ENCODE results near the gene UROC1. TPM values are rescaled to one million over a fixed set of nuclear protein-coding genes. Genes with fewer than 3 reads are reported as not detected.

UROC1 gene
- total RNA-seq, 1 experiment from 2014 or later, result not detected

GRCh38 chr3:126522363-126522788 is 4.8 kb upstream of the UROC1 start:
- no peaks in the 10 kb centered on the region for H3K36me3 ChIP-seq (ENCODE audit: control insufficient read depth in 1 of 2, insufficient read depth in 2 of 2, low read length in 2 of 2)
- no TSS peak for BruUV-seq (replicated peaks)
- ATAC-seq, result peak; percentile 66
- peaks cover 4 to 13% of the 10 kb centered on the region in 2 experiments; a peak in 2 of 4 replicates for H3K4me1 ChIP-seq (ENCODE audit: control insufficient read depth in 1 of 2, insufficient read depth in 2 of 2, low read length in 2 of 2)
- no peaks in the 10 kb centered on the region for H3K9me3 ChIP-seq (ENCODE audit: control insufficient read depth in 1 of 2, insufficient read depth in 1 of 2, low read depth in 1 of 2, low read length in 2 of 2)
- ChIA-PET CTCF (interaction anchor here (0.7 to 1.4 kb wide), 8 partner anchors 9 to 1026 kb away, joined by 3 to 5 read pairs (median 3); no protein-coding TSS in a partner anchor), RAD21 (ENCODE audit: low non-redundant PET in 1 of 2, low total read pairs in 2 of 2, uncharacterized antibody in 2 of 2, unreplicated experiment in 2 of 2) (no interaction called here), POLR2A (interaction anchor here (1.1 kb wide), 1 partner anchor 155 kb away, joined by 3 read pairs; no protein-coding TSS in a partner anchor)
- no peaks in the 10 kb centered on the region for H3K27me3 ChIP-seq (ENCODE audit: insufficient read depth, low read length)
- peak overlapping the region; percentile 12; the same call in 1 of the 2 replicates for H3K4me2 ChIP-seq (ENCODE audit: low read length)
- no peaks in the 10 kb centered on the region for H3K79me2 ChIP-seq (ENCODE audit: insufficient read depth, low read length)
- peak overlapping the region; percentile 42 for H2AFZ ChIP-seq (ENCODE audit: low read depth, low read length, poor library complexity, severe bottlenecking)
- H3K9me2 ChIP-seq (ENCODE audit: insufficient read depth), result no peaks in the 10 kb centered on the region
- DNase-seq (ENCODE audit: low read depth, low spot score), result peak; percentile 28
- no peak overlapping the region for H3K27ac ChIP-seq (ENCODE audit: low read depth, low read length)
- no peak overlapping the region for H3K4me3 ChIP-seq (replicated peaks in 1 of 2; ENCODE audit: low read depth in 1 of 2, low read length in 2 of 2)
- intact Hi-C loops (cut with micrococcal nuclease), result loop anchor here (2.0 to 10.0 kb wide), 3 partner anchors 142 to 1022 kb away; no protein-coding TSS in a partner anchor
- TF ChIP-seq ZFX (IDR thresholded peaks at IDR 0.05), result no peak
- TF ChIP-seq SIN3A (IDR thresholded peaks at IDR 0.05; ENCODE audit: low read depth), result no peak
- peak; percentile 72 to 91 (median 84) for TF ChIP-seq CTCF (IDR thresholded peaks at IDR 0.05 in 2 of 3, conservative IDR thresholded peaks at IDR 0.05 in 1 of 3; ENCODE audit: borderline replicate concordance in 1 of 3, insufficient read depth in 1 of 3, low read depth in 2 of 3, low read length in 2 of 3)
- TF ChIP-seq RAD21 (IDR thresholded peaks at IDR 0.05; ENCODE audit: low read depth), result peak; percentile 81
- no peak overlapping the region for H3K9ac ChIP-seq (ENCODE audit: low read length)
- H4K20me1 ChIP-seq (ENCODE audit: insufficient read depth), result no peaks in the 10 kb centered on the region

- no peaks in the 10 kb centered on the region for H3K27me3 ChIP-seq (ENCODE audit: insufficient read depth, low read length)
- no peak overlapping the region for H3K27ac ChIP-seq (ENCODE audit: low read depth, low read length)
- ChIA-PET POLR2A (no interaction called here), CTCF (no interaction called here), RAD21 (ENCODE audit: low non-redundant PET in 1 of 2, low total read pairs in 2 of 2, uncharacterized antibody in 2 of 2, unreplicated experiment in 2 of 2) (no interaction called here)
- no peak overlapping the region for H3K4me3 ChIP-seq (replicated peaks in 1 of 2; ENCODE audit: low read depth in 1 of 2, low read length in 2 of 2)
- no peaks in the 10 kb centered on the region for H3K9me3 ChIP-seq (ENCODE audit: control insufficient read depth in 1 of 2, insufficient read depth in 1 of 2, low read depth in 1 of 2, low read length in 2 of 2)
- BruUV-seq (replicated peaks), result no TSS peak
- H2AFZ ChIP-seq (ENCODE audit: low read depth, low read length, poor library complexity, severe bottlenecking), result no peak overlapping the region
- no peaks in the 10 kb centered on the region for H3K36me3 ChIP-seq (ENCODE audit: control insufficient read depth in 1 of 2, insufficient read depth in 2 of 2, low read length in 2 of 2)
- TF ChIP-seq SIN3A (IDR thresholded peaks at IDR 0.05; ENCODE audit: low read depth) (no peak), ELF1 (IDR thresholded peaks at IDR 0.05; ENCODE audit: borderline replicate concordance, low read depth) (no peak), POLR2AphosphoS5 (IDR thresholded peaks at IDR 0.05; ENCODE audit: low read depth, low read length) (no peak), TCF7L2 (IDR thresholded peaks at IDR 0.05; ENCODE audit: borderline replicate concordance, extremely low read depth, insufficient read depth, insufficient read length) (no peak), EZH2 (IDR thresholded peaks at IDR 0.05) (no peak), FOSL1 (IDR thresholded peaks at IDR 0.05; ENCODE audit: low read depth) (no peak), RAD21 (IDR thresholded peaks at IDR 0.05; ENCODE audit: low read depth) (no peak), ZBTB33 (IDR thresholded peaks at IDR 0.05; ENCODE audit: extremely low read depth, insufficient replicate concordance, low read length) (no peak), ZFX (IDR thresholded peaks at IDR 0.05) (no peak), EGR1 (IDR thresholded peaks at IDR 0.05; ENCODE audit: low read depth) (no peak), SRF (IDR thresholded peaks at IDR 0.05; ENCODE audit: low read depth) (no peak), ZNF274 (IDR thresholded peaks at IDR 0.05; ENCODE audit: low read depth, low read length) (no peak), YY1 (IDR thresholded peaks at IDR 0.05; ENCODE audit: extremely low read depth, insufficient replicate concordance, low read depth, low read length) (no peak), CBX3 (IDR thresholded peaks at IDR 0.05; ENCODE audit: low read depth) (no peak)
- no peak for ATAC-seq
- intact Hi-C loops (cut with micrococcal nuclease), result loop anchor here (5.0 to 10.0 kb wide), 2 partner anchors 143 to 389 kb away; no protein-coding TSS in a partner anchor
- no peaks in the 10 kb centered on the region for H3K9me2 ChIP-seq (ENCODE audit: insufficient read depth)
- H4K20me1 ChIP-seq (ENCODE audit: insufficient read depth), result no peaks in the 10 kb centered on the region
- H3K4me2 ChIP-seq (ENCODE audit: low read length), result no peak overlapping the region
- no peak for DNase-seq (ENCODE audit: low read depth, low spot score)
- no peaks in the 10 kb centered on the region for H3K79me2 ChIP-seq (ENCODE audit: insufficient read depth, low read length)
- H3K4me1 ChIP-seq (ENCODE audit: control insufficient read depth in 1 of 2, insufficient read depth in 2 of 2, low read length in 2 of 2), result peaks cover 4 to 13% of the 10 kb centered on the region in 2 experiments; a peak in 2 of 4 replicates
- H3K9ac ChIP-seq (ENCODE audit: low read length), result no peak overlapping the region
Observed at GRCh38 chr3:126521122-126521891, 3.7 kb upstream of the UROC1 start.

All from HCT116 (cell line).